ENCODE measurements around the gene FAM229A. TPM values are rescaled to one million over a fixed set of nuclear protein-coding genes. Genes with fewer than 3 reads are reported as not detected.

Gene FAM229A
- total and polyA plus RNA-seq, 9 of the 15 experiments (the other 6 are each of a cell fraction or from before 2014, with no cell fraction given): 0.04 to 21.6 (median 7.4) TPM

DNA sequence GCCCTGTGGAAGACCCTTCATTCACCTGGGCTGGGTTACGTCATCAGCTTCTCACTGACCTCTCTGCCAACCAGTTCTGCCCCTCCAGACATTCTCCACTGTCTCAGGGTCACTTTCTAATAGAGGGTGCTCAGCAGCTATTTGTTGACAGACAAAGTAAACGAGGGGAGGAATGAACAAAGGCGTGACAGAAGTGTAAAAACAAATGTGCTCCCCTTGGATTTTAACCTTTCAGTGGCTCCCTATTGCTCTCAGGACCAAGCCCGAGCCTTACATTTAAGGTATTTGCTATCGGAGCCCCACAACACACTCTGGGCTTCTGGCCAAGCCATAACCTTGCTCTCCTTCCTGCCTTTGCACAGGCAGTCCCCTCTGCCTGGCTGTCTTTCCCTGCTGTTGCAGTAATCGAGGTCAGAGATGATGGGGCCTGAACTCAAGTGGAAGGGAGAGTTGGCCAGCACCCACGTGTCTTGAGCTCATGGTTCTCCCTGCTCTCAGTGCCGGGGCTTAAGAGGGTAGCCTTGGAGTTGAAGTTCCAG, 16.9 kb downstream of the FAM229A start (continued):
- TF ChIP-seq, protein P1, sequence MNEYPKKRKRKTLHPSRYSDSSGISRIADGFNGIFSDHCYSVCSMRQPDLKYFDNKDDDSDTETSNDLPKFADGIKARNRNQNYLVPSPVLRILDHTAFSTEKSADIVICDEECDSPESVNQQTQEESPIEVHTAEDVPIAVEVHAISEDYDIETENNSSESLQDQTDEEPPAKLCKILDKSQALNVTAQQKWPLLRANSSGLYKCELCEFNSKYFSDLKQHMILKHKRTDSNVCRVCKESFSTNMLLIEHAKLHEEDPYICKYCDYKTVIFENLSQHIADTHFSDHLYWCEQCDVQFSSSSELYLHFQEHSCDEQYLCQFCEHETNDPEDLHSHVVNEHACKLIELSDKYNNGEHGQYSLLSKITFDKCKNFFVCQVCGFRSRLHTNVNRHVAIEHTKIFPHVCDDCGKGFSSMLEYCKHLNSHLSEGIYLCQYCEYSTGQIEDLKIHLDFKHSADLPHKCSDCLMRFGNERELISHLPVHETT (CRISPR knock-in tag; conservative IDR thresholded peaks at IDR 0.05 in 1 of 2, IDR thresholded peaks at IDR 0.05 in 1 of 2): no peak
- no peak for TF ChIP-seq FOXO4 (CRISPR knock-in tag; IDR thresholded peaks at IDR 0.05)
- no peak for TF ChIP-seq C11orf30 (IDR thresholded peaks at IDR 0.05; ENCODE audit: low read depth)
- no peak for TF ChIP-seq ARNT (IDR thresholded peaks at IDR 0.05)
- TF ChIP-seq MTA1 (IDR thresholded peaks at IDR 0.05; ENCODE audit: borderline replicate concordance): no peak
- TF ChIP-seq ZNF282 (CRISPR knock-in tag; IDR thresholded peaks at IDR 0.05): no peak
- TF ChIP-seq ARHGAP35 (IDR thresholded peaks at IDR 0.05; ENCODE audit: partially characterized antibody): no peak
- TF ChIP-seq ZNF586 (CRISPR knock-in tag; conservative IDR thresholded peaks at IDR 0.05): no peak
- TF ChIP-seq, protein P2, sequence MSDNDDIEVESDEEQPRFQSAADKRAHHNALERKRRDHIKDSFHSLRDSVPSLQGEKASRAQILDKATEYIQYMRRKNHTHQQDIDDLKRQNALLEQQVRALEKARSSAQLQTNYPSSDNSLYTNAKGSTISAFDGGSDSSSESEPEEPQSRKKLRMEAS (CRISPR knock-in tag; IDR thresholded peaks at IDR 0.05): 0 out of 2 replicates have a peak, but pooled peaks have one; percentile 4
- TF ChIP-seq PCBP2 (IDR thresholded peaks at IDR 0.05; ENCODE audit: low read depth, low read length, poor library complexity, severe bottlenecking): no peak
- no peak for TF ChIP-seq ZNF274 (IDR thresholded peaks at IDR 0.05; ENCODE audit: borderline replicate concordance, low read depth, low read length)
- no peak for TF ChIP-seq MYBL2 (IDR thresholded peaks at IDR 0.05; ENCODE audit: low read depth)
- TF ChIP-seq MYBL2 (CRISPR knock-in tag; IDR thresholded peaks at IDR 0.05; ENCODE audit: borderline replicate concordance): no peak
- TF ChIP-seq, protein P3, sequence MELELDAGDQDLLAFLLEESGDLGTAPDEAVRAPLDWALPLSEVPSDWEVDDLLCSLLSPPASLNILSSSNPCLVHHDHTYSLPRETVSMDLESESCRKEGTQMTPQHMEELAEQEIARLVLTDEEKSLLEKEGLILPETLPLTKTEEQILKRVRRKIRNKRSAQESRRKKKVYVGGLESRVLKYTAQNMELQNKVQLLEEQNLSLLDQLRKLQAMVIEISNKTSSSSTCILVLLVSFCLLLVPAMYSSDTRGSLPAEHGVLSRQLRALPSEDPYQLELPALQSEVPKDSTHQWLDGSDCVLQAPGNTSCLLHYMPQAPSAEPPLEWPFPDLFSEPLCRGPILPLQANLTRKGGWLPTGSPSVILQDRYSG (tag; conservative IDR thresholded peaks at IDR 0.05; ENCODE audit: low read depth): no peak
- TF ChIP-seq ZNF551 (CRISPR knock-in tag; IDR thresholded peaks at IDR 0.05): no peak
- no peak for TF ChIP-seq SETDB1 (IDR thresholded peaks at IDR 0.05; ENCODE audit: low read length)
- no peak for TF ChIP-seq VEZF1 (CRISPR knock-in tag; IDR thresholded peaks at IDR 0.05)
- TF ChIP-seq NCOA1 (IDR thresholded peaks at IDR 0.05; ENCODE audit: low read depth): no peak
- TF ChIP-seq HINFP (tag; conservative IDR thresholded peaks at IDR 0.05; ENCODE audit: low read depth): no peak
- TF ChIP-seq TCF3 (CRISPR knock-in tag; IDR thresholded peaks at IDR 0.05): peak; percentile 66
- no peak for TF ChIP-seq POLR2G (IDR thresholded peaks at IDR 0.05; ENCODE audit: low read depth, low read length)
- TF ChIP-seq NFATC3 (IDR thresholded peaks at IDR 0.05): no peak

All from K562 (cell line).